ENCODE measurements around the gene CHST1.

DNA sequence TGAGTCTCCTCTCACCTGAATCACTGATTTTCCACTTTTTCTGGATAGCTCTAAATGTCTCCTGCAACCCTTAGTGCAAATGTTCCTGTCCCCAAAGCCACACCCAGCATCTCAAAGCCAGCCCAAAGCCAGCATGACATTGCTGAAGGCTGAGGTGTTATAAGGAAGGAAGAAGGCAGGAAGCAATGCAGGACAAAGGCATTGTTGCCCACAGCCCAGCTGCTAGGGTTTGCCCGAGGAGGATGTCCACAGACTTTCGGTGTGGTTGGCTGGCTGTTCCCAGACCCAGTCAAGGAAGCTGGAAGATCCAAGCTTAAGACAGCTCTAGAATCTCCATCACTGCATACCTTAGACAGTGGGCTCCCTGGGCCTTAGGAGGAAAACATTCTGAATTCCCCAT, 23.5 kb downstream of the CHST1 start:
- TF ChIP-seq, protein P1, sequence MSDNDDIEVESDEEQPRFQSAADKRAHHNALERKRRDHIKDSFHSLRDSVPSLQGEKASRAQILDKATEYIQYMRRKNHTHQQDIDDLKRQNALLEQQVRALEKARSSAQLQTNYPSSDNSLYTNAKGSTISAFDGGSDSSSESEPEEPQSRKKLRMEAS (IDR thresholded peaks at IDR 0.05) = no peak
- TF ChIP-seq, protein P2, sequence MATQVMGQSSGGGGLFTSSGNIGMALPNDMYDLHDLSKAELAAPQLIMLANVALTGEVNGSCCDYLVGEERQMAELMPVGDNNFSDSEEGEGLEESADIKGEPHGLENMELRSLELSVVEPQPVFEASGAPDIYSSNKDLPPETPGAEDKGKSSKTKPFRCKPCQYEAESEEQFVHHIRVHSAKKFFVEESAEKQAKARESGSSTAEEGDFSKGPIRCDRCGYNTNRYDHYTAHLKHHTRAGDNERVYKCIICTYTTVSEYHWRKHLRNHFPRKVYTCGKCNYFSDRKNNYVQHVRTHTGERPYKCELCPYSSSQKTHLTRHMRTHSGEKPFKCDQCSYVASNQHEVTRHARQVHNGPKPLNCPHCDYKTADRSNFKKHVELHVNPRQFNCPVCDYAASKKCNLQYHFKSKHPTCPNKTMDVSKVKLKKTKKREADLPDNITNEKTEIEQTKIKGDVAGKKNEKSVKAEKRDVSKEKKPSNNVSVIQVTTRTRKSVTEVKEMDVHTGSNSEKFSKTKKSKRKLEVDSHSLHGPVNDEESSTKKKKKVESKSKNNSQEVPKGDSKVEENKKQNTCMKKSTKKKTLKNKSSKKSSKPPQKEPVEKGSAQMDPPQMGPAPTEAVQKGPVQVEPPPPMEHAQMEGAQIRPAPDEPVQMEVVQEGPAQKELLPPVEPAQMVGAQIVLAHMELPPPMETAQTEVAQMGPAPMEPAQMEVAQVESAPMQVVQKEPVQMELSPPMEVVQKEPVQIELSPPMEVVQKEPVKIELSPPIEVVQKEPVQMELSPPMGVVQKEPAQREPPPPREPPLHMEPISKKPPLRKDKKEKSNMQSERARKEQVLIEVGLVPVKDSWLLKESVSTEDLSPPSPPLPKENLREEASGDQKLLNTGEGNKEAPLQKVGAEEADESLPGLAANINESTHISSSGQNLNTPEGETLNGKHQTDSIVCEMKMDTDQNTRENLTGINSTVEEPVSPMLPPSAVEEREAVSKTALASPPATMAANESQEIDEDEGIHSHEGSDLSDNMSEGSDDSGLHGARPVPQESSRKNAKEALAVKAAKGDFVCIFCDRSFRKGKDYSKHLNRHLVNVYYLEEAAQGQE (IDR thresholded peaks at IDR 0.05; ENCODE audit: low read depth) = no peak
- TF ChIP-seq TAF1 (IDR thresholded peaks at IDR 0.05; ENCODE audit: low read depth) (no peak), CEBPB (IDR thresholded peaks at IDR 0.05) (no peak), RAD21 (IDR thresholded peaks at IDR 0.05; ENCODE audit: low read depth) (no peak), TCF12 (IDR thresholded peaks at IDR 0.05; ENCODE audit: low read depth) (no peak)

Data from Ishikawa (cell line).